IPS-NIHi11 (cell line): Measurements from ENCODE around the gene UPB1.
A peak's percentile ranks its signal among the peaks of the same experiment; 100 is the strongest.
"Not testable (repeated sequence)": the region's sequence is repeated elsewhere in the genome, so short reads cannot be mapped to it uniquely, and the experiment has no call there.

ENCODE experiments used
- DNase-seq: peaks from one replicate; pipeline ENCODE4 v3.0.0; 2012; ENCODE audit warnings: mixed read lengths, low spot score

UPB1 gene

GRCh38 chr22:24481641-24482040 is 13.5 kb upstream of the UPB1 start:
- DNase-seq: no peak

GRCh38 chr22:24482575-24482974 is 12.6 kb upstream of the UPB1 start:
- DNase-seq: no peak

- DNase-seq: no peak
These were observed 12.1 kb upstream of the UPB1 start for GRCh38 chr22:24482998-24483397.

- DNase-seq: no peak
These were observed 11.1 kb upstream of the UPB1 start for GRCh38 chr22:24483976-24484545.

GRCh38 chr22:24485170-24485569 is 10.0 kb upstream of the UPB1 start:
- DNase-seq: no peak

- no peak for DNase-seq
These were observed 9.5 kb upstream of the UPB1 start for GRCh38 chr22:24485608-24486007.

- DNase-seq: no peak
These were observed 8.6 kb upstream of the UPB1 start for GRCh38 chr22:24486501-24486921.

GRCh38 chr22:24489011-24489410 is 6.1 kb upstream of the UPB1 start:
- no peak for DNase-seq

GRCh38 chr22:24489434-24489833 is 5.7 kb upstream of the UPB1 start:
- DNase-seq: not testable (repeated sequence)

- no peak for DNase-seq
These were observed 2.7 kb upstream of the UPB1 start for GRCh38 chr22:24492391-24492790.

- no peak for DNase-seq
These were observed 985 bp upstream of the UPB1 start for GRCh38 chr22:24494167-24494527.

GRCh38 chr22:24495365-24495675 is 188 bp downstream of the UPB1 start:
- no peak for DNase-seq

- no peak for DNase-seq
These were observed 1.1 kb downstream of the UPB1 start for GRCh38 chr22:24496234-24496633.

- no peak for DNase-seq
These were observed 1.5 kb downstream of the UPB1 start for GRCh38 chr22:24496661-24497060.

- no peak for DNase-seq
These were observed 2.7 kb downstream of the UPB1 start for GRCh38 chr22:24497841-24498258.

GRCh38 chr22:24498824-24499223 is 3.7 kb downstream of the UPB1 start:
- no peak for DNase-seq

GRCh38 chr22:24499706-24500276 is 4.7 kb downstream of the UPB1 start:
- no peak for DNase-seq

GRCh38 chr22:24500277-24500820 is 5.2 kb downstream of the UPB1 start:
- DNase-seq: no peak

GRCh38 chr22:24501301-24502005 is 6.3 kb downstream of the UPB1 start:
- no peak for DNase-seq

- DNase-seq: no peak
These were observed 6.9 kb downstream of the UPB1 start for GRCh38 chr22:24502034-24502433.

GRCh38 chr22:24502541-24502940 is 7.4 kb downstream of the UPB1 start:
- DNase-seq: no peak

- peak; percentile 76 for DNase-seq
These were observed 8.2 kb downstream of the UPB1 start for GRCh38 chr22:24503137-24503842.

GRCh38 chr22:24503843-24504338 is 8.8 kb downstream of the UPB1 start:
- DNase-seq: no peak
